Measurements from ENCODE around the gene RS1. TPM values are rescaled to one million over a fixed set of nuclear protein-coding genes. Genes with fewer than 3 reads are reported as not detected.

The RS1 gene
- polyA plus RNA-seq, 2 of the 4 experiments (the other 2 are of a cell fraction): not detected

GRCh38 chrX:18676470-18676869 lies 4.6 kb upstream of the RS1 start:
- DNase-seq (ENCODE audit: low read depth in 1 of 2, low spot score in 1 of 2) (peak; percentile 37 to 50), ATAC-seq (peak; percentile 23 to 64; a peak in 4 of 6 replicates), FAIRE-seq (peak; percentile 67)
- 61% methylated on average over 10 of the region's 11 CpGs for WGBS (ENCODE audit: missing lambda C conversion rate)
- Histone ChIP-seq H3K4me2 (peak overlapping the region; percentile 22; the same call in 1 of the 3 replicates), H3K4me3 (no peak overlapping the region), H3K9me3 (no peaks in the 10 kb centered on the region), H3K27ac (peak overlapping the region in 1 of 2 experiments; percentile 96; a peak in 1 of 6 replicates), H3K4me1 (peaks cover 13% of the 10 kb centered on the region; the same call in 2 of the 3 replicates)
- TF ChIP-seq CEBPB (IDR thresholded peaks at IDR 0.05): no peak
- peak in 1 of 2 experiments; percentile 7; a peak in 1 of 5 replicates for TF ChIP-seq RAD21 (conservative IDR thresholded peaks at IDR 0.05 in 1 of 2, IDR thresholded peaks at IDR 0.05 in 1 of 2)
- TF ChIP-seq HOXB13 (CRISPR knock-in tag; IDR thresholded peaks at IDR 0.05; ENCODE audit: low read depth): no peak
- ChIA-PET CTCF (interaction anchor here (0.9 to 3.7 kb wide), 8 partner anchors 10 to 257 kb away, joined by 3 to 23 read pairs (median 5); no protein-coding TSS in a partner anchor), POLR2A (interaction anchor here (0.6 to 0.9 kb wide), 2 partner anchors 38 to 209 kb away, joined by 3 to 7 read pairs; no protein-coding TSS in a partner anchor)

- ATAC-seq (no peak), DNase-seq (ENCODE audit: low read depth in 1 of 2, low spot score in 1 of 2) (no peak), FAIRE-seq (no peak)
- peaks cover 13% of the 10 kb centered on the region; the same call in 2 of the 3 replicates for H3K4me1 ChIP-seq
- ChIA-PET CTCF (interaction anchor here (0.9 to 3.7 kb wide), 8 partner anchors 10 to 256 kb away, joined by 3 to 23 read pairs (median 5); no protein-coding TSS in a partner anchor), POLR2A (interaction anchor here (0.6 to 0.9 kb wide), 2 partner anchors 39 to 210 kb away, joined by 3 to 7 read pairs; no protein-coding TSS in a partner anchor)
- H3K27ac ChIP-seq: peak overlapping the region in 1 of 2 experiments; percentile 96; a peak in 4 of 6 replicates
- H3K4me2 ChIP-seq: peak overlapping the region; percentile 89
- no peak overlapping the region for H3K4me3 ChIP-seq
- TF ChIP-seq HOXB5 (CRISPR knock-in tag; IDR thresholded peaks at IDR 0.05) (no peak), HEYL (CRISPR knock-in tag; IDR thresholded peaks at IDR 0.05) (no peak), BCL3 (IDR thresholded peaks at IDR 0.05) (no peak), CEBPB (IDR thresholded peaks at IDR 0.05) (no peak), CBX8 (IDR thresholded peaks at IDR 0.05) (no peak), ZFP36 (IDR thresholded peaks at IDR 0.05; ENCODE audit: borderline replicate concordance, partially characterized antibody) (no peak), ATOH8 (CRISPR knock-in tag; IDR thresholded peaks at IDR 0.05; ENCODE audit: low read depth) (no peak), RAD21 (conservative IDR thresholded peaks at IDR 0.05 in 1 of 2, IDR thresholded peaks at IDR 0.05 in 1 of 2) (no peak), JUN (IDR thresholded peaks at IDR 0.05) (no peak), TFCP2L1 (CRISPR knock-in tag; IDR thresholded peaks at IDR 0.05) (no peak), CHD4 (IDR thresholded peaks at IDR 0.05; ENCODE audit: borderline replicate concordance) (no peak), POLR2A (IDR thresholded peaks at IDR 0.05; ENCODE audit: low read length) (no peak), HDAC2 (IDR thresholded peaks at IDR 0.05) (no peak), EP300 (IDR thresholded peaks at IDR 0.05) (no peak), POLR2AphosphoS2 (conservative IDR thresholded peaks at IDR 0.05; ENCODE audit: low read length) (no peak), HOXB13 (CRISPR knock-in tag; IDR thresholded peaks at IDR 0.05; ENCODE audit: low read depth) (no peak)
- no peaks in the 10 kb centered on the region for H3K9me3 ChIP-seq
- 86% methylated on average over 7 of the region's 10 CpGs for WGBS (ENCODE audit: missing lambda C conversion rate)
These were observed 4.1 kb upstream of the RS1 start for GRCh38 chrX:18676050-18676449.

- Histone ChIP-seq H3K27ac (peak overlapping the region; percentile 96 to 97), H3K9me3 (no peaks in the 10 kb centered on the region), H3K4me2 (peak overlapping the region; percentile 89), H3K4me3 (peak overlapping the region; percentile 73), H3K4me1 (peaks cover 13% of the 10 kb centered on the region; the same call in 2 of the 3 replicates)
- DNase-seq (ENCODE audit: low read depth in 1 of 2, low spot score in 1 of 2) (peak; percentile 62 to 77), FAIRE-seq (peak; percentile 81), ATAC-seq (peak; percentile 91 to 92)
- ChIA-PET POLR2A (interaction anchor here (1.0 kb wide), 1 partner anchor 28 kb away, joined by 9 read pairs; no protein-coding TSS in a partner anchor), CTCF (interaction anchor here (1.1 to 3.7 kb wide), 4 partner anchors 13 to 255 kb away, joined by 3 to 23 read pairs (median 9); no protein-coding TSS in a partner anchor)
- WGBS (ENCODE audit: missing lambda C conversion rate): 3% methylated on average over 16 of the region's 74 CpGs
- 0 out of 2 replicates have a peak, but pooled peaks have one; percentile 49 for TF ChIP-seq ATOH8 (CRISPR knock-in tag; IDR thresholded peaks at IDR 0.05; ENCODE audit: low read depth)
- no peak for TF ChIP-seq ZSCAN20 (CRISPR knock-in tag; IDR thresholded peaks at IDR 0.05)
- TF ChIP-seq E2F6 (IDR thresholded peaks at IDR 0.05; ENCODE audit: borderline replicate concordance, low read depth): no peak
- no peak; the same call in 1 of the 2 replicates for TF ChIP-seq HMGXB4 (CRISPR knock-in tag; IDR thresholded peaks at IDR 0.05; ENCODE audit: borderline replicate concordance)
- peak in 1 of 2 experiments; percentile 25; a peak in 1 of 5 replicates for TF ChIP-seq RAD21 (conservative IDR thresholded peaks at IDR 0.05 in 1 of 2, IDR thresholded peaks at IDR 0.05 in 1 of 2)
- peak; percentile 61; the same call in 1 of the 2 replicates for TF ChIP-seq HOXB5 (CRISPR knock-in tag; IDR thresholded peaks at IDR 0.05)
- no peak for TF ChIP-seq JUNB (IDR thresholded peaks at IDR 0.05)
- TF ChIP-seq RARB (CRISPR knock-in tag; IDR thresholded peaks at IDR 0.05): no peak
- TF ChIP-seq HES2 (IDR thresholded peaks at IDR 0.05): no peak
- no peak for TF ChIP-seq FOSL2 (IDR thresholded peaks at IDR 0.05)
- 0 out of 2 replicates have a peak, but pooled peaks have one; percentile 24 for TF ChIP-seq FOSL2 (CRISPR knock-in tag; IDR thresholded peaks at IDR 0.05)
These were observed 3.2 kb upstream of the RS1 start for GRCh38 chrX:18674788-18675735.
